SK-N-SH (cell line): ENCODE measurements around the gene DMD. TPM values are rescaled to one million over a fixed set of nuclear protein-coding genes. Genes with fewer than 3 reads are reported as not detected.
"Not testable (repeated sequence)": the region's sequence is repeated elsewhere in the genome, so short reads cannot be mapped to it uniquely, and the experiment has no call there.

Source experiments
- CTCF ChIA-PET: fragments of 300-600, 350-600 bp; formaldehyde crosslinking; extraction: SDS; loops from one replicate; lab custom pipeline; 2021; lab: Yijun Ruan, JAX
- POLR2A ChIA-PET: fragments of 350-600 bp; sonication (Branson Sonifier 250); formaldehyde crosslinking; extraction: SDS; loops from one replicate; lab custom pipeline; 2020; ENCODE audit warnings: antibody characterized with exemption, inconsistent platforms; lab: Yijun Ruan, JAX
- DNase-seq: peaks from one replicate; pipeline ENCODE4 v3.0.0; 2012
- H2AFZ ChIP-seq: fragments of 200-600 bp; sonication (generic); 2 replicates; pipeline ENCODE4 v1.8.1; 2016; ENCODE audit warnings: antibody characterized with exemption, mild to moderate bottlenecking, low read depth
- H3F3A ChIP-seq: fragments of 200-600 bp; sonication (generic); replicated peaks from 2 replicates; pipeline ENCODE3; 2016; ENCODE audit warnings: antibody characterized with exemption, mild to moderate bottlenecking; ENCODE audit not compliant: insufficient read depth
- H3K27ac ChIP-seq, 2 experiments: fragments of 200-500 bp in 1 of 2; fragments of 200-600 bp in 1 of 2; sonication (Bioruptor generic) in 1 of 2; sonication (generic), shearing (Covaris generic) in 1 of 2; 2 replicates each; pipeline versions ENCODE4 v1.5.1 to v1.6.1; 2014 to 2016; ENCODE audit warnings: low read depth in 2 of 2, inconsistent platforms in 1 of 2, low read length in 1 of 2, mild to moderate bottlenecking in 1 of 2, mixed read lengths in 1 of 2
- H3K27me3 ChIP-seq: fragments of 200-600 bp; sonication (generic), shearing (Covaris generic); 2 replicates; pipeline ENCODE4 v1.6.1; 2016; ENCODE audit warnings: mixed run types; ENCODE audit not compliant: insufficient read depth
- H3K36me3 ChIP-seq, 2 experiments: fragments of 200-500 bp in 1 of 2; fragments of 200-600 bp in 1 of 2; sonication (Bioruptor generic) in 1 of 2; sonication (generic) in 1 of 2; replicated peaks in 1 of 2; 2 replicates each; pipeline versions ENCODE3 to v1.5.1; 2014 to 2016; ENCODE audit warnings: low read length in 1 of 2, mild to moderate bottlenecking in 1 of 2; ENCODE audit not compliant: insufficient read depth in 2 of 2, control insufficient read depth in 1 of 2
- H3K4me1 ChIP-seq, 2 experiments: fragments of 200-500 bp in 1 of 2; fragments of 200-600 bp in 1 of 2; sonication (Bioruptor generic) in 1 of 2; sonication (generic), shearing (Covaris generic) in 1 of 2; 2 replicates each; pipeline versions ENCODE4 v1.5.1 to v1.6.1; 2014 to 2016; ENCODE audit warnings: low read depth in 1 of 2, low read length in 1 of 2, mixed run types in 1 of 2; ENCODE audit not compliant: insufficient read depth in 2 of 2, control insufficient read depth in 1 of 2
- H3K4me2 ChIP-seq: fragments of 200-600 bp; sonication (generic), shearing (Covaris generic); 2 replicates; pipeline ENCODE4 v1.6.1; 2017; ENCODE audit warnings: mixed run types
- H3K4me3 ChIP-seq, 2 experiments: fragments of 200-500 bp in 1 of 2; fragments of 200-600 bp in 1 of 2; sonication (Bioruptor generic) in 1 of 2; sonication (generic), shearing (Covaris generic) in 1 of 2; 2 replicates each; pipeline versions ENCODE4 v1.5.1 to v1.8.1; 2014 to 2016; ENCODE audit warnings: low read depth in 2 of 2, inconsistent platforms in 1 of 2, low read length in 1 of 2, mild to moderate bottlenecking in 1 of 2, mixed read lengths in 1 of 2, moderate library complexity in 1 of 2
- H3K79me2 ChIP-seq: fragments of 200-600 bp; sonication (generic); 2 replicates; pipeline ENCODE4 v1.8.1; 2017; ENCODE audit warnings: mild to moderate bottlenecking; ENCODE audit not compliant: insufficient read depth
- H3K9ac ChIP-seq: fragments of 200-600 bp; sonication (generic); 2 replicates; pipeline ENCODE4 v1.6.1; 2017; ENCODE audit warnings: mixed run types
- H3K9me2 ChIP-seq: fragments of 200-600 bp; sonication (generic); 2 replicates; pipeline ENCODE4 v1.6.1; 2017; ENCODE audit warnings: mixed run types
- H3K9me3 ChIP-seq: fragments of 200-600 bp; sonication (generic); 2 replicates; pipeline ENCODE4 v1.6.1; 2017; ENCODE audit warnings: mixed run types, mild to moderate bottlenecking, moderate library complexity
- H4K20me1 ChIP-seq: fragments of 200-600 bp; sonication (generic); 2 replicates; pipeline ENCODE4 v1.6.1; 2017; ENCODE audit warnings: mild to moderate bottlenecking, mixed run types; ENCODE audit not compliant: insufficient read depth
- CHD2 ChIP-seq: fragments of 150-350 bp; IDR thresholded peaks from 2 replicates; pipeline ENCODE4 v1.6.1; 2018; ENCODE audit warnings: low read length; ENCODE audit not compliant: partially characterized antibody
- ELF1 ChIP-seq: IDR thresholded peaks from 2 replicates; pipeline ENCODE4 v1.4.0; 2012
- EZH2phosphoT487 ChIP-seq: fragments of 200-600 bp; sonication (generic); IDR thresholded peaks from 2 replicates; pipeline ENCODE4 v1.6.1; 2017; ENCODE audit warnings: low read depth, mixed run types, mild to moderate bottlenecking, antibody characterized with exemption, moderate library complexity, borderline replicate concordance
- FOSL2 ChIP-seq: IDR thresholded peaks from 2 replicates; pipeline ENCODE4 v1.4.0; 2012; ENCODE audit warnings: low read depth, mild to moderate bottlenecking, moderate library complexity, borderline replicate concordance
- FOXJ3 ChIP-seq: sonication (generic); formaldehyde crosslinking; IDR thresholded peaks from 2 replicates; pipeline ENCODE4 v1.5.1; 2020; ENCODE audit warnings: mild to moderate bottlenecking, missing genetic modification reagents
- FOXM1 ChIP-seq: IDR thresholded peaks from 2 replicates; pipeline ENCODE4 v1.4.0; 2012; ENCODE audit warnings: low read depth, mild to moderate bottlenecking
- GABPA ChIP-seq: IDR thresholded peaks from 2 replicates; pipeline ENCODE4 v1.4.0; 2012; ENCODE audit warnings: low read depth, mild to moderate bottlenecking
- GATA2 ChIP-seq: sonication (generic); formaldehyde crosslinking; IDR thresholded peaks from 2 replicates; pipeline ENCODE4 v1.5.0; 2020; ENCODE audit warnings: mild to moderate bottlenecking, missing genetic modification reagents
- NFIC ChIP-seq: IDR thresholded peaks from 2 replicates; pipeline ENCODE4 v1.4.0; 2012; ENCODE audit warnings: borderline replicate concordance
- RAD21 ChIP-seq: IDR thresholded peaks from 2 replicates; pipeline ENCODE4 v1.6.1; 2012; ENCODE audit warnings: mild to moderate bottlenecking, low read length
- RXRA ChIP-seq: IDR thresholded peaks from 2 replicates; pipeline ENCODE4 v1.4.0; 2012; ENCODE audit warnings: low read depth, mild to moderate bottlenecking, borderline replicate concordance
- SIN3A ChIP-seq: IDR thresholded peaks from 2 replicates; pipeline ENCODE4 v1.6.1; 2012; ENCODE audit warnings: low read depth, mild to moderate bottlenecking, low read length, moderate library complexity, borderline replicate concordance
- TEAD4 ChIP-seq: IDR thresholded peaks from 2 replicates; pipeline ENCODE4 v1.4.0; 2012; ENCODE audit warnings: mild to moderate bottlenecking, borderline replicate concordance; ENCODE audit not compliant: insufficient read depth
- ZBTB33 ChIP-seq: IDR thresholded peaks from 2 replicates; pipeline ENCODE4 v1.4.0; 2012; ENCODE audit warnings: low read depth, borderline replicate concordance
- WGBS: methylation state at CpG from one replicate; pipeline ENCODE4 v1.1.6; 2017; ENCODE audit warnings: low lambda C conversion rate; 5-methylcytosine and 5-hydroxymethylcytosine counted together
- polyA plus RNA-seq, 3 experiments: library from polyadenylated mRNA; depleted of rRNA; stranded (reverse); fragments of >200 nt; gene quantifications; 2 replicates each; pipeline ENCODE4 v1.2.3, GENCODE V29; 2012
- TF ChIP-seq, protein P1 (sequence below): IDR thresholded peaks from 2 replicates; pipeline ENCODE4; 2012
- TF ChIP-seq, protein P2 (sequence below): fragments of 150-350 bp; IDR thresholded peaks from 2 replicates; pipeline ENCODE4 v1.6.1; 2017; ENCODE audit warnings: antibody characterized with exemption, low read length, low read depth, borderline replicate concordance

DMD gene
- polyA plus RNA-seq, 1 of the 3 experiments (the other 2 are of a cell fraction): 3.9 TPM

GRCh38 chrX:33188286-33188685 is 23.1 kb downstream of the DMD start:
- TF ChIP-seq ELF1: no peak
- TF ChIP-seq, protein P1, sequence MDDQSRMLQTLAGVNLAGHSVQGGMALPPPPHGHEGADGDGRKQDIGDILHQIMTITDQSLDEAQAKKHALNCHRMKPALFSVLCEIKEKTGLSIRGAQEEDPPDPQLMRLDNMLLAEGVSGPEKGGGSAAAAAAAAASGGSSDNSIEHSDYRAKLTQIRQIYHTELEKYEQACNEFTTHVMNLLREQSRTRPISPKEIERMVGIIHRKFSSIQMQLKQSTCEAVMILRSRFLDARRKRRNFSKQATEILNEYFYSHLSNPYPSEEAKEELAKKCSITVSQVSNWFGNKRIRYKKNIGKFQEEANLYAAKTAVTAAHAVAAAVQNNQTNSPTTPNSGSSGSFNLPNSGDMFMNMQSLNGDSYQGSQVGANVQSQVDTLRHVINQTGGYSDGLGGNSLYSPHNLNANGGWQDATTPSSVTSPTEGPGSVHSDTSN: no peak
- no peak for TF ChIP-seq FOXM1
- TF ChIP-seq FOXJ3 (CRISPR knock-in tag): no peak
- TF ChIP-seq EZH2phosphoT487: no peak
- TF ChIP-seq GABPA: no peak
- no peak for TF ChIP-seq RXRA
- TF ChIP-seq FOSL2: no peak
- TF ChIP-seq ZBTB33: no peak
- TF ChIP-seq RAD21: no peak
- TF ChIP-seq, protein P2, sequence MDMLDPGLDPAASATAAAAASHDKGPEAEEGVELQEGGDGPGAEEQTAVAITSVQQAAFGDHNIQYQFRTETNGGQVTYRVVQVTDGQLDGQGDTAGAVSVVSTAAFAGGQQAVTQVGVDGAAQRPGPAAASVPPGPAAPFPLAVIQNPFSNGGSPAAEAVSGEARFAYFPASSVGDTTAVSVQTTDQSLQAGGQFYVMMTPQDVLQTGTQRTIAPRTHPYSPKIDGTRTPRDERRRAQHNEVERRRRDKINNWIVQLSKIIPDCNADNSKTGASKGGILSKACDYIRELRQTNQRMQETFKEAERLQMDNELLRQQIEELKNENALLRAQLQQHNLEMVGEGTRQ: no peak
- no peak for TF ChIP-seq GATA2
- no peak for TF ChIP-seq NFIC
- no peak for TF ChIP-seq TEAD4
- TF ChIP-seq CHD2: no peak
- TF ChIP-seq SIN3A: no peak
- H3K36me3 ChIP-seq: no peaks in the 10 kb centered on the region
- H3K9ac ChIP-seq: no peak overlapping the region
- H3K27ac ChIP-seq: no peak overlapping the region
- H2AFZ ChIP-seq: no peak overlapping the region
- ChIA-PET POLR2A (no interaction called here), CTCF (no interaction called here)
- no peaks in the 10 kb centered on the region for H3K27me3 ChIP-seq
- peaks cover 0 to 3% of the 10 kb centered on the region in 2 experiments; a peak in 1 of 4 replicates for H3K4me1 ChIP-seq
- H4K20me1 ChIP-seq: no peaks in the 10 kb centered on the region
- H3K9me3 ChIP-seq: no peaks in the 10 kb centered on the region
- H3K4me3 ChIP-seq: no peak overlapping the region
- H3F3A ChIP-seq: no peaks in the 10 kb centered on the region
- no peak for DNase-seq
- H3K79me2 ChIP-seq: no peaks in the 10 kb centered on the region
- WGBS: 15% methylated on average over 3 of the region's 3 CpGs
- H3K9me2 ChIP-seq: no peaks in the 10 kb centered on the region
- H3K4me2 ChIP-seq: no peak overlapping the region

DNA sequence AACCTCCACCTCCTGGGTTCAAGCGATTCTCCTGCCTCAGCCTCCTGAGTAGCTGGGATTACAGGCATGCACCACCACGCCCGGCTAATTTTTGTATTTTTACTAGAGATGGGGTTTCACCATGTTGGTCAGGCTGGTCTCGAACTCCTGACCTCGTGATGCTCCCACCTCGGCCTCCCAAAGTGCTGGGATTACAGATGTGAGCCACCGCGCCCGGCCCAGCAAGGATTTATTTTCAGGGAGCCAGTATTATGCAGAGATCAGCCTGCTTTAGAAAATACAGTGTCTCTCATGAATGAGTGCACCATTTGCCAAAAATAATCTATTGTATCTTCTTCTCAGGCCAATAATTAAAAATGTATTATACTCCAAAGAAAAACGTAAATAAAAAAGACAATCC is 26.5 kb downstream of the DMD start:
- 29% methylated on average over 9 of the region's 10 CpGs for WGBS
- CTCF ChIA-PET: interaction anchor here (1.1 kb wide), 1 partner anchor 16 kb away, joined by 4 read pairs; no protein-coding TSS in a partner anchor
- H3K9me3 ChIP-seq, H3K9ac ChIP-seq, DNase-seq, H4K20me1 ChIP-seq, H3K27ac ChIP-seq, H3K9me2 ChIP-seq, H3K79me2 ChIP-seq, H3F3A ChIP-seq, POLR2A ChIA-PET, H3K36me3 ChIP-seq, H3K27me3 ChIP-seq, H2AFZ ChIP-seq, H3K4me1 ChIP-seq, H3K4me2 ChIP-seq, H3K4me3 ChIP-seq: not testable (repeated sequence)
